A549 (cell line): Measurements from ENCODE around the gene URI1. TPM values are rescaled to one million over a fixed set of nuclear protein-coding genes. Genes with fewer than 3 reads are reported as not detected.

Source experiments
- ATAC-seq, 2 experiments: fragments of 200-7000 bp in 1 of 2; fragments of >200 bp in 1 of 2; cut with Nextera tagmentation in 1 of 2; cut with Tn5 transposase in 1 of 2; 3 replicates each; pipeline versions ENCODE4 v1.8.0 to v1.9.1; 2018 to 2020; ENCODE audit warnings: mild to moderate bottlenecking in 1 of 2, moderate library complexity in 1 of 2
- CTCF ChIA-PET: fragments of 300-600 bp; sonication (Branson Sonifier 250); formaldehyde crosslinking; extraction: SDS; loops from one replicate; lab custom pipeline; 2021; ENCODE audit warnings: antibody characterized with exemption, inconsistent platforms; lab: Yijun Ruan, JAX
- POLR2A ChIA-PET: fragments of 350-600 bp; formaldehyde crosslinking; extraction: SDS; loops from one replicate; lab custom pipeline; 2021; ENCODE audit warnings: antibody characterized with exemption, inconsistent platforms; lab: Yijun Ruan, JAX
- DNase-seq, 2 experiments: peaks; one replicate each; pipeline versions ENCODE4 v3.0.0 to v3.0.0-alpha.2; 2011 to 2016; ENCODE audit warnings: low read depth in 1 of 2, low spot score in 1 of 2
- FAIRE-seq: peaks from 2 replicates; lab custom pipeline; 2011; peaks lifted over from hg19 to GRCh38; lab: Jason Lieb, UNC
- H3K27ac ChIP-seq, 2 experiments: fragments of >200 bp; sonication (Bioruptor Twin); formaldehyde crosslinking; 3 replicates each; pipeline ENCODE4 v1.5.1; 2016 to 2017
- H3K4me1 ChIP-seq: fragments of >200 bp; sonication (Bioruptor Twin); formaldehyde crosslinking; 3 replicates; pipeline ENCODE4 v1.6.1; 2016
- H3K4me2 ChIP-seq: fragments of >200 bp; sonication (Bioruptor Twin); formaldehyde crosslinking; 3 replicates; pipeline ENCODE4 v1.6.1; 2016
- H3K4me3 ChIP-seq: fragments of >200 bp; sonication (Bioruptor Twin); formaldehyde crosslinking; 3 replicates; pipeline ENCODE4 v1.5.1; 2016
- H3K9me3 ChIP-seq: fragments of >200 bp; sonication (Bioruptor Twin); formaldehyde crosslinking; 3 replicates; pipeline ENCODE4 v1.6.1; 2016
- CBX8 ChIP-seq: fragments of 200-600 bp; sonication (generic); IDR thresholded peaks from 2 replicates; pipeline ENCODE4 v1.6.1; 2016
- CHD2 ChIP-seq: fragments of 150-350 bp; IDR thresholded peaks from 2 replicates; pipeline ENCODE4 v1.6.1; 2014; ENCODE audit warnings: low read length; ENCODE audit not compliant: partially characterized antibody
- CHD4 ChIP-seq: fragments of 200-600 bp; sonication (generic); IDR thresholded peaks from 2 replicates; pipeline ENCODE4 v1.6.1; 2016; ENCODE audit warnings: antibody characterized with exemption, mild to moderate bottlenecking, borderline replicate concordance
- EHF ChIP-seq: fragments of 250-450 bp; sonication (Bioruptor Pico); IDR thresholded peaks from 2 replicates; pipeline ENCODE4 v1.5.0; 2020; ENCODE audit warnings: mild to moderate bottlenecking
- FOSB ChIP-seq: fragments of 250-450 bp; sonication (Bioruptor Pico); IDR thresholded peaks from 2 replicates; pipeline ENCODE4 v1.5.0; 2020; ENCODE audit warnings: mild to moderate bottlenecking, moderate library complexity
- HEYL ChIP-seq: fragments of 250-450 bp; sonication (Bioruptor Pico); IDR thresholded peaks from 2 replicates; pipeline ENCODE4 v1.8.0; 2021; ENCODE audit warnings: mild to moderate bottlenecking, moderate library complexity
- HOXA7 ChIP-seq: fragments of 250-450 bp; sonication (Bioruptor Pico); IDR thresholded peaks from 2 replicates; pipeline ENCODE4 v1.5.0; 2020; ENCODE audit warnings: mild to moderate bottlenecking, moderate library complexity
- HOXB13 ChIP-seq: fragments of 250-450 bp; sonication (Bioruptor Pico); IDR thresholded peaks from 2 replicates; pipeline ENCODE4 v1.5.0; 2020; ENCODE audit warnings: low read depth, mild to moderate bottlenecking, moderate library complexity
- MAFK ChIP-seq: fragments of 450-650 bp; IDR thresholded peaks from 2 replicates; pipeline ENCODE4 v1.6.1; 2014; ENCODE audit not compliant: partially characterized antibody
- PHF8 ChIP-seq: fragments of 200-600 bp; sonication (generic); IDR thresholded peaks from 2 replicates; pipeline ENCODE4 v1.6.1; 2016; ENCODE audit warnings: low read depth, mild to moderate bottlenecking, antibody characterized with exemption, moderate library complexity, borderline replicate concordance
- RAD21 ChIP-seq, 2 experiments: fragments of >200 bp in 1 of 2; sonication (Bioruptor Twin) in 1 of 2; formaldehyde crosslinking in 1 of 2; IDR thresholded peaks in 1 of 2; conservative IDR thresholded peaks in 1 of 2; 2 replicates in 1 of 2; 3 replicates in 1 of 2; pipeline ENCODE4 v1.6.1; 2012 to 2018; ENCODE audit warnings: inconsistent platforms in 1 of 2
- RARB ChIP-seq: fragments of 250-450 bp; sonication (Bioruptor Pico); IDR thresholded peaks from 2 replicates; pipeline ENCODE4 v1.8.0; 2021; ENCODE audit warnings: mild to moderate bottlenecking, moderate library complexity
- SMC3 ChIP-seq: fragments of >200 bp; sonication (Bioruptor Twin); formaldehyde crosslinking; IDR thresholded peaks from 3 replicates; pipeline ENCODE4 v1.6.1; 2018; ENCODE audit warnings: inconsistent platforms
- TFCP2L1 ChIP-seq: fragments of 250-450 bp; sonication (Bioruptor Pico); IDR thresholded peaks from 2 replicates; pipeline ENCODE4 v1.5.0; 2021; ENCODE audit warnings: mild to moderate bottlenecking
- TP53 ChIP-seq: fragments of 250-450 bp; sonication (Bioruptor Pico); IDR thresholded peaks from 2 replicates; pipeline ENCODE4 v1.5.0; 2021; ENCODE audit warnings: mild to moderate bottlenecking, moderate library complexity
- ZC3H11A ChIP-seq: fragments of 450-650 bp; IDR thresholded peaks from 2 replicates; pipeline ENCODE4 v1.6.1; 2014; ENCODE audit warnings: antibody characterized with exemption, mild to moderate bottlenecking
- WGBS: methylation state at CpG from one replicate; pipeline ENCODE4 v1.1.6; 2017; ENCODE audit errors: missing lambda C conversion rate; 5-methylcytosine and 5-hydroxymethylcytosine counted together
- polyA plus RNA-seq, 4 experiments: library from polyadenylated mRNA; depleted of rRNA in 3 of 4; stranded (reverse); fragments of >200 nt; fragmentation: RNase III in 1 of 4; extraction: RNeasy Plus Mini Kit Qiagen cat#74134 plus additional on column Dnase treatment in 1 of 4; gene quantifications; 2 replicates in 3 of 4; 3 replicates in 1 of 4; pipeline ENCODE4 v1.2.3, GENCODE V29; 2011 to 2017
- TF ChIP-seq, protein P1 (sequence below): IDR thresholded peaks from 2 replicates; pipeline ENCODE4 v1.6.1; 2012
- TF ChIP-seq, protein P2 (sequence below): fragments of 250-450 bp; sonication (Bioruptor Pico); IDR thresholded peaks from 2 replicates; pipeline ENCODE4 v1.5.0; 2020; ENCODE audit warnings: low read depth, mild to moderate bottlenecking, moderate library complexity
- TF ChIP-seq, protein P3 (sequence below): IDR thresholded peaks from 2 replicates; pipeline ENCODE4 v1.6.1; 2012; ENCODE audit warnings: low read depth, borderline replicate concordance
- TF ChIP-seq, protein P4 (sequence below): fragments of 250-450 bp; sonication (Bioruptor Pico); IDR thresholded peaks from 2 replicates; pipeline ENCODE4 v1.5.0; 2021; ENCODE audit warnings: mild to moderate bottlenecking, moderate library complexity, borderline replicate concordance
- TF ChIP-seq, protein P5 (sequence below): fragments of >200 bp; sonication (Bioruptor Twin); formaldehyde crosslinking; IDR thresholded peaks from 3 replicates; pipeline ENCODE4 v1.5.1; 2016

The URI1 gene
- polyA plus RNA-seq, 2 of the 4 experiments (the other 2 are of a cell fraction), result 116 to 228 TPM

DNA sequence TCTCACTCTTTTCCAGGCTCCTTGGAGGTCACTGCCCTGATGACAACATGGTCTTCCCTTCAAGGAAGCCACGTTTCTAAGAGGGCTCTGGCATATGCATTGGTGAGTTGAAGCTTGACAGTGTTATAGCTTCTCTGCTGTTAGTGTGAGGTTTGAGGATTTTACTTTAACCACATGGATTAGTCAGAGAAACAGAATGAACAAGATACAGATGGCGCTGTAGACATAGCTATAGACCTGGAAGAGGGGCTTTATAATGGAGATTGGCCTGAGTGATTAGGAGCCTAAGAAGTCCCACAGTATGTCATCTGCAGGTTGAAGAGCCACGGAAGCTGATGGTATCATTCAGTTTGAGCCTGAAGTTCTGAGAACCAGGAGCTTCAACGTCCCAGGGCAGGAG is 18.4 kb upstream of the URI1 start:
- Histone ChIP-seq H3K4me1 (no peaks in the 10 kb centered on the region), H3K27ac (no peak overlapping the region), H3K9me3 (no peaks in the 10 kb centered on the region), H3K4me3 (no peak overlapping the region), H3K4me2 (no peak overlapping the region)
- 21% methylated on average over 4 of the region's 4 CpGs for WGBS
- no peak for DNase-seq
- TF ChIP-seq, protein P1, sequence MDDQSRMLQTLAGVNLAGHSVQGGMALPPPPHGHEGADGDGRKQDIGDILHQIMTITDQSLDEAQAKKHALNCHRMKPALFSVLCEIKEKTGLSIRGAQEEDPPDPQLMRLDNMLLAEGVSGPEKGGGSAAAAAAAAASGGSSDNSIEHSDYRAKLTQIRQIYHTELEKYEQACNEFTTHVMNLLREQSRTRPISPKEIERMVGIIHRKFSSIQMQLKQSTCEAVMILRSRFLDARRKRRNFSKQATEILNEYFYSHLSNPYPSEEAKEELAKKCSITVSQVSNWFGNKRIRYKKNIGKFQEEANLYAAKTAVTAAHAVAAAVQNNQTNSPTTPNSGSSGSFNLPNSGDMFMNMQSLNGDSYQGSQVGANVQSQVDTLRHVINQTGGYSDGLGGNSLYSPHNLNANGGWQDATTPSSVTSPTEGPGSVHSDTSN, result no peak
- TF ChIP-seq CBX8, result no peak
- TF ChIP-seq HOXA7 (CRISPR knock-in tag), result no peak
- TF ChIP-seq, protein P2, sequence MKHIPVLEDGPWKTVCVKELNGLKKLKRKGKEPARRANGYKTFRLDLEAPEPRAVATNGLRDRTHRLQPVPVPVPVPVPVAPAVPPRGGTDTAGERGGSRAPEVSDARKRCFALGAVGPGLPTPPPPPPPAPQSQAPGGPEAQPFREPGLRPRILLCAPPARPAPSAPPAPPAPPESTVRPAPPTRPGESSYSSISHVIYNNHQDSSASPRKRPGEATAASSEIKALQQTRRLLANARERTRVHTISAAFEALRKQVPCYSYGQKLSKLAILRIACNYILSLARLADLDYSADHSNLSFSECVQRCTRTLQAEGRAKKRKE (CRISPR knock-in tag), result no peak
- peak in 1 of 2 experiments; percentile 15; a peak in 1 of 5 replicates for TF ChIP-seq RAD21 (conservative IDR thresholded peaks at IDR 0.05 in 1 of 2, IDR thresholded peaks at IDR 0.05 in 1 of 2)
- POLR2A ChIA-PET, result no interaction called here
- CTCF ChIA-PET, result interaction anchor here (1.1 to 1.4 kb wide), 3 partner anchors 9 to 43 kb away, joined by 3 to 9 read pairs (median 5); no protein-coding TSS in a partner anchor
- FAIRE-seq, result peak; percentile 28
- peak in 1 of 2 experiments; percentile 44; a peak in 2 of 6 replicates for ATAC-seq

DNA sequence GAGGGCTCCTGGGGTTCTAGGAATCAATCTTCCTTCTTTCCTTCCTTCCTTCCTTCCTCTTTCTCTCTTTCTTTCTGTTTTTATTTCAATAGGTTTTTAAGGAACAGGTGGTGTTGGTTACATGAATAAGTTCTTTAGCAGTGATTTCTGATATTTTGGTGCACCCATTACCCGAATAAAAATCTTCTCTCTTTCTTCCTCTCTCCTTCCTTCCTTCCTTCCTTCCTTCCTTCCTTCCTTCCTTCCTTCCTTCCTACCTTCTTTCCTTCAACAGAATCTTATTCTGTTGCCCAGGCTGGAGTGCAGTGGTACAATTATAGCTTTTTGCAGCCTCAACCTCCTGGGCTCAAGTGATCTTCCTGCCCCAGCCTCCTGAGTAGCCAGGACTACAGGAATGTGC is 16.0 kb upstream of the URI1 start:
- ChIA-PET CTCF (interaction anchor here (1.1 to 1.8 kb wide), 3 partner anchors 15 to 209 kb away, joined by 3 to 6 read pairs (median 5); partner anchors contain the start of gene URI1), POLR2A (no interaction called here)
- no peak for FAIRE-seq
- H3K4me1 ChIP-seq, result no peaks in the 10 kb centered on the region
- TF ChIP-seq FOSB (CRISPR knock-in tag) (no peak), PHF8 (no peak), RARB (no peak), TFCP2L1 (CRISPR knock-in tag) (no peak), CBX8 (no peak)
- TF ChIP-seq, protein P3, sequence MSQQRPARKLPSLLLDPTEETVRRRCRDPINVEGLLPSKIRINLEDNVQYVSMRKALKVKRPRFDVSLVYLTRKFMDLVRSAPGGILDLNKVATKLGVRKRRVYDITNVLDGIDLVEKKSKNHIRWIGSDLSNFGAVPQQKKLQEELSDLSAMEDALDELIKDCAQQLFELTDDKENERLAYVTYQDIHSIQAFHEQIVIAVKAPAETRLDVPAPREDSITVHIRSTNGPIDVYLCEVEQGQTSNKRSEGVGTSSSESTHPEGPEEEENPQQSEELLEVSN, result no peak
- TF ChIP-seq, protein P1, result no peak
- no peak for ATAC-seq
- H3K4me2 ChIP-seq, result no peak overlapping the region
- no peak overlapping the region for H3K4me3 ChIP-seq
- no peak overlapping the region for H3K27ac ChIP-seq
- H3K9me3 ChIP-seq, result no peaks in the 10 kb centered on the region
- no peak for DNase-seq
- 0% methylated on average over 1 of the region's 1 CpG for WGBS

DNA sequence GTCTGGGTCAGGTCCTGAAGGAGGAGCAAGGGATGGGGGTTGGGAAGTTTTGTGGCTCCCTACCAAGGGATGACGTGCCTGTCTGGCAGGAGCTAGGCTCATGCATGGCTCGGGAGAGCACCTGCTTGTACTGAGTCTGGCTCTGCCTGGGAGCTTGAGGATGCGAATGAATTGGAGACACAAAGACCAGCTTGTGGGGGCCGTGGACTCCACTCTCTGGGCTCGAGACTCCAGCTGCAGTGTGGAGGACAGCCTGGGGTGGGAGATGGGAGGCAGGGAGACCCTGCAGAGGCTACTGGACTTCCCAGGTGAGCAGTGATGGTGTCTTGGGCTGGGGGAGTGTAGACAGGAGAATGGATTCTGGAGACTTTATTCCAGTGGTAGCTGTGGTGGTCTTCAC is 15.2 kb upstream of the URI1 start:
- FAIRE-seq, result no peak
- 37% methylated on average over 5 of the region's 5 CpGs for WGBS
- no peak for DNase-seq
- no peaks in the 10 kb centered on the region for H3K4me1 ChIP-seq
- no peak for TF ChIP-seq CHD4
- TF ChIP-seq SMC3, result no peak
- TF ChIP-seq TP53 (CRISPR knock-in tag), result no peak
- TF ChIP-seq MAFK, result no peak
- TF ChIP-seq, protein P2 (CRISPR knock-in tag), result no peak
- no peak for TF ChIP-seq PHF8
- no peak for TF ChIP-seq CBX8
- TF ChIP-seq HOXB13, result no peak
- TF ChIP-seq, protein P4, sequence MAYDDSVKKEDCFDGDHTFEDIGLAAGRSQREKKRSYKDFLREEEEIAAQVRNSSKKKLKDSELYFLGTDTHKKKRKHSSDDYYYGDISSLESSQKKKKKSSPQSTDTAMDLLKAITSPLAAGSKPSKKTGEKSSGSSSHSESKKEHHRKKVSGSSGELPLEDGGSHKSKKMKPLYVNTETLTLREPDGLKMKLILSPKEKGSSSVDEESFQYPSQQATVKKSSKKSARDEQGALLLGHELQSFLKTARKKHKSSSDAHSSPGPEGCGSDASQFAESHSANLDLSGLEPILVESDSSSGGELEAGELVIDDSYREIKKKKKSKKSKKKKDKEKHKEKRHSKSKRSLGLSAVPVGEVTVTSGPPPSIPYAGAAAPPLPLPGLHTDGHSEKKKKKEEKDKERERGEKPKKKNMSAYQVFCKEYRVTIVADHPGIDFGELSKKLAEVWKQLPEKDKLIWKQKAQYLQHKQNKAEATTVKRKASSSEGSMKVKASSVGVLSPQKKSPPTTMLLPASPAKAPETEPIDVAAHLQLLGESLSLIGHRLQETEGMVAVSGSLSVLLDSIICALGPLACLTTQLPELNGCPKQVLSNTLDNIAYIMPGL, result no peak
- TF ChIP-seq, protein P5, sequence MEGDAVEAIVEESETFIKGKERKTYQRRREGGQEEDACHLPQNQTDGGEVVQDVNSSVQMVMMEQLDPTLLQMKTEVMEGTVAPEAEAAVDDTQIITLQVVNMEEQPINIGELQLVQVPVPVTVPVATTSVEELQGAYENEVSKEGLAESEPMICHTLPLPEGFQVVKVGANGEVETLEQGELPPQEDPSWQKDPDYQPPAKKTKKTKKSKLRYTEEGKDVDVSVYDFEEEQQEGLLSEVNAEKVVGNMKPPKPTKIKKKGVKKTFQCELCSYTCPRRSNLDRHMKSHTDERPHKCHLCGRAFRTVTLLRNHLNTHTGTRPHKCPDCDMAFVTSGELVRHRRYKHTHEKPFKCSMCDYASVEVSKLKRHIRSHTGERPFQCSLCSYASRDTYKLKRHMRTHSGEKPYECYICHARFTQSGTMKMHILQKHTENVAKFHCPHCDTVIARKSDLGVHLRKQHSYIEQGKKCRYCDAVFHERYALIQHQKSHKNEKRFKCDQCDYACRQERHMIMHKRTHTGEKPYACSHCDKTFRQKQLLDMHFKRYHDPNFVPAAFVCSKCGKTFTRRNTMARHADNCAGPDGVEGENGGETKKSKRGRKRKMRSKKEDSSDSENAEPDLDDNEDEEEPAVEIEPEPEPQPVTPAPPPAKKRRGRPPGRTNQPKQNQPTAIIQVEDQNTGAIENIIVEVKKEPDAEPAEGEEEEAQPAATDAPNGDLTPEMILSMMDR, result no peak
- TF ChIP-seq CHD2, result no peak
- no peak for TF ChIP-seq EHF (CRISPR knock-in tag)
- no peak for TF ChIP-seq FOSB (CRISPR knock-in tag)
- no peak for TF ChIP-seq TFCP2L1 (CRISPR knock-in tag)
- TF ChIP-seq HEYL (CRISPR knock-in tag), result no peak
- TF ChIP-seq ZC3H11A, result no peak
- TF ChIP-seq RAD21 (conservative IDR thresholded peaks at IDR 0.05 in 1 of 2, IDR thresholded peaks at IDR 0.05 in 1 of 2), result no peak
- no peak overlapping the region for H3K27ac ChIP-seq
- H3K4me2 ChIP-seq, result no peak overlapping the region
- CTCF ChIA-PET, result interaction anchor here (0.8 to 1.8 kb wide), 6 partner anchors 15 to 210 kb away, joined by 3 to 6 read pairs (median 4); partner anchors contain the start of gene URI1
- no peaks in the 10 kb centered on the region for H3K9me3 ChIP-seq
- peak in 1 of 2 experiments; percentile 26; a peak in 2 of 6 replicates for ATAC-seq
- H3K4me3 ChIP-seq, result no peak overlapping the region
- POLR2A ChIA-PET, result interaction anchor here (0.6 to 1.5 kb wide), 2 partner anchors 15 to 202 kb away, joined by 3 to 5 read pairs; partner anchors contain the start of gene URI1
